WTC11 (cell line): Measurements from ENCODE around the gene KAT2B. TPM values are rescaled to one million over a fixed set of nuclear protein-coding genes. Genes with fewer than 3 reads are reported as not detected.

Experiments used
- ATAC-seq: fragments of 200-7000 bp; cut with Tn5 transposase; 2 replicates; pipeline ENCODE4 v1.10.0; 2021; ENCODE audit warnings: mild to moderate bottlenecking, moderate library complexity
- CTCF ChIA-PET: fragments of 300-600 bp; sonication (Branson Sonifier 250); formaldehyde crosslinking; loops from one replicate; lab custom pipeline; 2021; ENCODE audit warnings: antibody characterized with exemption; lab: Charles Lee
- POLR2A ChIA-PET: fragments of 350-600 bp; sonication (Branson Sonifier 250); formaldehyde crosslinking; loops from one replicate; lab custom pipeline; 2021; ENCODE audit warnings: antibody characterized with exemption; lab: Charles Lee
- DNase-seq: peaks from one replicate; pipeline ENCODE4 v3.0.0; 2021; ENCODE audit warnings: low spot score
- H3K27ac Mint-ChIP-seq: 2 replicates; pipeline ENCODE4 v1.8.0; 2021; ENCODE audit warnings: mixed read lengths
- H3K27me3 Mint-ChIP-seq: 2 replicates; pipeline ENCODE4 v1.8.0; 2021; ENCODE audit warnings: low read depth, mild to moderate bottlenecking, moderate library complexity, mixed read lengths
- H3K36me3 Mint-ChIP-seq: 2 replicates; pipeline ENCODE4 v1.8.0; 2021; ENCODE audit warnings: mixed read lengths
- H3K4me1 Mint-ChIP-seq: 2 replicates; pipeline ENCODE4 v1.8.0; 2022; ENCODE audit warnings: mixed read lengths
- H3K4me3 Mint-ChIP-seq: 2 replicates; pipeline ENCODE4 v1.8.0; 2021; ENCODE audit warnings: mild to moderate bottlenecking, moderate library complexity, mixed read lengths
- H3K9me3 Mint-ChIP-seq: 2 replicates; pipeline ENCODE4 v1.8.0; 2021; ENCODE audit warnings: mixed read lengths
- ATF3 ChIP-seq: sonication (generic); formaldehyde crosslinking; conservative IDR thresholded peaks from 2 replicates; pipeline ENCODE4 v1.8.1; 2022; ENCODE audit warnings: mild to moderate bottlenecking, missing genetic modification reagents
- CREM ChIP-seq: sonication (generic); formaldehyde crosslinking; IDR thresholded peaks from 2 replicates; pipeline ENCODE4 v1.8.1; 2022; ENCODE audit warnings: mild to moderate bottlenecking, missing genetic modification reagents, moderate library complexity
- EMX1 ChIP-seq: fragments of 250-450 bp; sonication (Bioruptor Pico); IDR thresholded peaks from 2 replicates; pipeline ENCODE4 v1.8.0; 2021; ENCODE audit warnings: mild to moderate bottlenecking
- ERG ChIP-seq: fragments of 250-450 bp; sonication (Bioruptor Pico); IDR thresholded peaks from 2 replicates; pipeline ENCODE4 v1.8.0; 2021; ENCODE audit warnings: mild to moderate bottlenecking
- ESRRA ChIP-seq: sonication (generic); formaldehyde crosslinking; IDR thresholded peaks from 2 replicates; pipeline ENCODE4 v1.8.1; 2022; ENCODE audit warnings: mild to moderate bottlenecking, missing genetic modification reagents, borderline replicate concordance
- ETV6 ChIP-seq: sonication (generic); formaldehyde crosslinking; IDR thresholded peaks from 2 replicates; pipeline ENCODE4 v1.8.1; 2022; ENCODE audit warnings: mild to moderate bottlenecking, missing genetic modification reagents
- GABPB1 ChIP-seq: sonication (generic); formaldehyde crosslinking; IDR thresholded peaks from 2 replicates; pipeline ENCODE4 v1.8.1; 2023; ENCODE audit warnings: mild to moderate bottlenecking, missing genetic modification reagents
- GRHL2 ChIP-seq: fragments of 250-450 bp; sonication (Bioruptor Pico); IDR thresholded peaks from 2 replicates; pipeline ENCODE4 v1.8.0; 2022; ENCODE audit warnings: mild to moderate bottlenecking, moderate library complexity; ENCODE audit not compliant: insufficient replicate concordance, severe bottlenecking
- KAT7 ChIP-seq: sonication (generic); formaldehyde crosslinking; IDR thresholded peaks from 2 replicates; pipeline ENCODE4 v1.8.1; 2023; ENCODE audit warnings: missing genetic modification reagents, mild to moderate bottlenecking, borderline replicate concordance
- MXD4 ChIP-seq: fragments of 250-450 bp; sonication (Bioruptor Pico); IDR thresholded peaks from 2 replicates; pipeline ENCODE4 v1.8.0; 2021; ENCODE audit warnings: mild to moderate bottlenecking, moderate library complexity, borderline replicate concordance
- NFYB ChIP-seq: sonication (generic); formaldehyde crosslinking; conservative IDR thresholded peaks from 2 replicates; pipeline ENCODE4 v1.8.0; 2022; ENCODE audit warnings: low read depth, missing genetic modification reagents
- NR3C1 ChIP-seq: sonication (generic); formaldehyde crosslinking; conservative IDR thresholded peaks from 2 replicates; pipeline ENCODE4 v1.8.1; 2023; ENCODE audit warnings: low read depth, mild to moderate bottlenecking, missing genetic modification reagents
- OVOL2 ChIP-seq: fragments of 250-450 bp; sonication (Bioruptor Pico); IDR thresholded peaks from 2 replicates; pipeline ENCODE4 v1.9.0; 2021; ENCODE audit warnings: mild to moderate bottlenecking, borderline replicate concordance
- SMAD3 ChIP-seq: sonication (generic); formaldehyde crosslinking; IDR thresholded peaks from 2 replicates; pipeline ENCODE4 v1.8.0; 2022; ENCODE audit warnings: missing genetic modification reagents, mild to moderate bottlenecking, borderline replicate concordance
- STAT6 ChIP-seq: sonication (generic); formaldehyde crosslinking; conservative IDR thresholded peaks from 2 replicates; pipeline ENCODE4 v1.8.1; 2023; ENCODE audit warnings: mild to moderate bottlenecking, low read depth, missing genetic modification reagents, moderate library complexity
- TCF7 ChIP-seq: sonication (generic); formaldehyde crosslinking; IDR thresholded peaks from 2 replicates; pipeline ENCODE4 v1.8.0; 2022; ENCODE audit warnings: mild to moderate bottlenecking, low read depth, missing genetic modification reagents, moderate library complexity
- TP53 ChIP-seq: sonication (generic); formaldehyde crosslinking; IDR thresholded peaks from 2 replicates; pipeline ENCODE4 v1.8.1; 2023; ENCODE audit warnings: mild to moderate bottlenecking, missing genetic modification reagents
- ZMAT4 ChIP-seq: fragments of 250-450 bp; sonication (Bioruptor Pico); IDR thresholded peaks from 2 replicates; pipeline ENCODE4 v1.9.0; 2021; ENCODE audit warnings: mild to moderate bottlenecking
- ZNF232 ChIP-seq: sonication (generic); formaldehyde crosslinking; IDR thresholded peaks from 2 replicates; pipeline ENCODE4 v1.8.0; 2022; ENCODE audit warnings: mild to moderate bottlenecking, missing genetic modification reagents
- total RNA-seq: library from RNA; stranded (reverse); gene quantifications from 3 replicates; pipeline ENCODE4 v1.2.3, GENCODE V29; 2021
- TF ChIP-seq, protein P1 (sequence below): fragments of 250-450 bp; sonication (Bioruptor Pico); conservative IDR thresholded peaks from 2 replicates; pipeline ENCODE4 v1.9.0; 2021; ENCODE audit warnings: mild to moderate bottlenecking
- TF ChIP-seq, protein P2 (sequence below): sonication (generic); formaldehyde crosslinking; IDR thresholded peaks from 2 replicates; pipeline ENCODE4 v1.8.0; 2022; ENCODE audit warnings: missing genetic modification reagents

The KAT2B gene
- total RNA-seq, 1 experiment from 2014 or later, result 2.7 TPM

GRCh38 chr3:20140881-20141280, 100.6 kb downstream of the KAT2B start (continued):
- TF ChIP-seq ATF3 (CRISPR knock-in tag), result no peak

GRCh38 chr3:20141316-20141715, 101.1 kb downstream of the KAT2B start:
- TF ChIP-seq ZNF232 (CRISPR knock-in tag) (no peak), GRHL2 (no peak), EMX1 (no peak), ESRRA (CRISPR knock-in tag) (no peak), GABPB1 (CRISPR knock-in tag) (no peak), OVOL2 (CRISPR knock-in tag) (no peak), TCF7 (CRISPR knock-in tag) (no peak), ERG (CRISPR knock-in tag) (no peak), ETV6 (CRISPR knock-in tag) (no peak), NFYB (CRISPR knock-in tag) (no peak), KAT7 (CRISPR knock-in tag) (no peak), STAT6 (CRISPR knock-in tag) (no peak), SMAD3 (CRISPR knock-in tag) (no peak), CREM (no peak), MXD4 (CRISPR knock-in tag) (no peak), NR3C1 (CRISPR knock-in tag) (no peak), ZMAT4 (CRISPR knock-in tag) (no peak), TP53 (CRISPR knock-in tag) (no peak)
- TF ChIP-seq, protein P1, sequence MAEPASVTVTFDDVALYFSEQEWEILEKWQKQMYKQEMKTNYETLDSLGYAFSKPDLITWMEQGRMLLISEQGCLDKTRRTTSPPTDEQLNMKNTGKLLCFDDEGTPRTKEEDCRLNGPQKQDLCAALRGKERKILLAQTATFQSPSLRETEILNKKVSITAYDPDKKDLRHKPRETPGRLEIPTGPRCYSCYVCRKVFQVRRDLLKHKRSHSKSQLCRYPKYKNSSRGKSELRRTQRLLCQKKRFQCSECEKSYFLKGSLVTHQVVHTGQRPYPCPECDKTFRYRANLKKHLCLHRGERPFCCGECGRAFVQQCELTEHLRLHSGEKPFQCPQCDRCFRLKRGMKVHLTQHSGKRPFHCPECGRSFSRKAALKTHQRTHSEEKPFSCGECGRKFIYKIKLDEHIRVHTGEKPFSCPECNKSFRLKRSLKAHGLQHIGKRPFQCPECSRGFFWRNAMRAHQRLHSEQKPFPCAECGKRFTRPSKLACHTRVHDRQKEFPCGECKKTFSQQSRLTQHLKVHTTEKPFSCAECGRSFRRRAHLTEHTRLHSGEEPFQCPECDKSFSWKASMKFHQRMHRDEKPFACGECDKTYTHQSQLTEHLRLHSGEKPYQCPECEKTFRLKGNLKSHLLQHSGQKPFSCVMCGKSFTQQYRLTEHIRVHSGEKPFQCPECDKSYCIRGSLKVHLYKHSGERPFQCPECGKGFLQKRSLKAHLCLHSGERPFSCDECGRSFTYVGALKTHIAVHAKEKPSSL (CRISPR knock-in tag), result no peak
- TF ChIP-seq, protein P2, sequence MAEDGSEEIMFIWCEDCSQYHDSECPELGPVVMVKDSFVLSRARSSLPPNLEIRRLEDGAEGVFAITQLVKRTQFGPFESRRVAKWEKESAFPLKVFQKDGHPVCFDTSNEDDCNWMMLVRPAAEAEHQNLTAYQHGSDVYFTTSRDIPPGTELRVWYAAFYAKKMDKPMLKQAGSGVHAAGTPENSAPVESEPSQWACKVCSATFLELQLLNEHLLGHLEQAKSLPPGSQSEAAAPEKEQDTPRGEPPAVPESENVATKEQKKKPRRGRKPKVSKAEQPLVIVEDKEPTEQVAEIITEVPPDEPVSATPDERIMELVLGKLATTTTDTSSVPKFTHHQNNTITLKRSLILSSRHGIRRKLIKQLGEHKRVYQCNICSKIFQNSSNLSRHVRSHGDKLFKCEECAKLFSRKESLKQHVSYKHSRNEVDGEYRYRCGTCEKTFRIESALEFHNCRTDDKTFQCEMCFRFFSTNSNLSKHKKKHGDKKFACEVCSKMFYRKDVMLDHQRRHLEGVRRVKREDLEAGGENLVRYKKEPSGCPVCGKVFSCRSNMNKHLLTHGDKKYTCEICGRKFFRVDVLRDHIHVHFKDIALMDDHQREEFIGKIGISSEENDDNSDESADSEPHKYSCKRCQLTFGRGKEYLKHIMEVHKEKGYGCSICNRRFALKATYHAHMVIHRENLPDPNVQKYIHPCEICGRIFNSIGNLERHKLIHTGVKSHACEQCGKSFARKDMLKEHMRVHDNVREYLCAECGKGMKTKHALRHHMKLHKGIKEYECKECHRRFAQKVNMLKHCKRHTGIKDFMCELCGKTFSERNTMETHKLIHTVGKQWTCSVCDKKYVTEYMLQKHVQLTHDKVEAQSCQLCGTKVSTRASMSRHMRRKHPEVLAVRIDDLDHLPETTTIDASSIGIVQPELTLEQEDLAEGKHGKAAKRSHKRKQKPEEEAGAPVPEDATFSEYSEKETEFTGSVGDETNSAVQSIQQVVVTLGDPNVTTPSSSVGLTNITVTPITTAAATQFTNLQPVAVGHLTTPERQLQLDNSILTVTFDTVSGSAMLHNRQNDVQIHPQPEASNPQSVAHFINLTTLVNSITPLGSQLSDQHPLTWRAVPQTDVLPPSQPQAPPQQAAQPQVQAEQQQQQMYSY (CRISPR knock-in tag), result no peak
- no peak overlapping the region for H3K4me3 Mint-ChIP-seq
- CTCF ChIA-PET, result interaction anchor here (0.6 to 1.3 kb wide), 3 partner anchors 11 to 890 kb away, joined by 3 to 4 read pairs (median 3); no protein-coding TSS in a partner anchor
- DNase-seq (no peak), ATAC-seq (no peak)
- H3K27me3 Mint-ChIP-seq, result no peaks in the 10 kb centered on the region
- peaks cover 8% of the 10 kb centered on the region for H3K9me3 Mint-ChIP-seq
- H3K4me1 Mint-ChIP-seq, result peaks cover 16% of the 10 kb centered on the region
- H3K36me3 Mint-ChIP-seq, result no peaks in the 10 kb centered on the region
- POLR2A ChIA-PET, result no interaction called here
- no peak overlapping the region for H3K27ac Mint-ChIP-seq
